ENCODE measurements around the gene BDNF.
A peak's percentile ranks its signal among the peaks of the same experiment; 100 is the strongest.

The BDNF gene

GRCh38 chr11:27698872-27699241, 1.4 kb downstream of the BDNF start:
- Histone ChIP-seq H2AFZ (ENCODE audit: low read depth, low read length) (peak overlapping the region; percentile 97), H3K27me3 (ENCODE audit: low read depth, low read length) (peaks cover 44% of the 10 kb centered on the region), H3K9ac (ENCODE audit: low read length) (peak overlapping the region; percentile 50), H3K9me3 (ENCODE audit: insufficient read depth, low read length) (no peaks in the 10 kb centered on the region), H3K79me2 (ENCODE audit: low read length) (no peaks in the 10 kb centered on the region), H3K27ac (ENCODE audit: low read length) (no peak overlapping the region), H4K20me1 (ENCODE audit: insufficient read depth, low read length) (no peaks in the 10 kb centered on the region), H3K4me3 (ENCODE audit: low read length) (peak overlapping the region; percentile 78), H3K4me2 (ENCODE audit: low read length) (peak overlapping the region; percentile 95), H3K36me3 (replicated peaks; ENCODE audit: low read depth, low read length) (no peaks in the 10 kb centered on the region), H3K4me1 (ENCODE audit: low read length) (peaks cover 21% of the 10 kb centered on the region)
- TF ChIP-seq EZH2phosphoT487 (IDR thresholded peaks at IDR 0.05; ENCODE audit: low read depth) (no peak), CTCF (IDR thresholded peaks at IDR 0.05; ENCODE audit: low read depth, low read length) (peak; percentile 76)

- H3K4me3 ChIP-seq (ENCODE audit: low read length): peak overlapping the region; percentile 53; the same call in 1 of the 2 replicates
- no peaks in the 10 kb centered on the region for H3K9me3 ChIP-seq (ENCODE audit: insufficient read depth, low read length)
- H3K27ac ChIP-seq (ENCODE audit: low read length): no peak overlapping the region
- H3K4me2 ChIP-seq (ENCODE audit: low read length): peak overlapping the region; percentile 95
- no peak overlapping the region for H3K9ac ChIP-seq (ENCODE audit: low read length)
- no peaks in the 10 kb centered on the region for H3K36me3 ChIP-seq (replicated peaks; ENCODE audit: low read depth, low read length)
- TF ChIP-seq CTCF (IDR thresholded peaks at IDR 0.05; ENCODE audit: low read depth, low read length): no peak
- TF ChIP-seq EZH2phosphoT487 (IDR thresholded peaks at IDR 0.05; ENCODE audit: low read depth): no peak
- H2AFZ ChIP-seq (ENCODE audit: low read depth, low read length): no peak overlapping the region
- peaks cover 21% of the 10 kb centered on the region for H3K4me1 ChIP-seq (ENCODE audit: low read length)
- no peaks in the 10 kb centered on the region for H4K20me1 ChIP-seq (ENCODE audit: insufficient read depth, low read length)
- peaks cover 38% of the 10 kb centered on the region for H3K27me3 ChIP-seq (ENCODE audit: low read depth, low read length)
- H3K79me2 ChIP-seq (ENCODE audit: low read length): no peaks in the 10 kb centered on the region
Observed at GRCh38 chr11:27697679-27698275, 2.5 kb downstream of the BDNF start.

- H3K4me2 ChIP-seq (ENCODE audit: low read length): peak overlapping the region; percentile 72
- no peaks in the 10 kb centered on the region for H3K36me3 ChIP-seq (replicated peaks; ENCODE audit: low read depth, low read length)
- H3K79me2 ChIP-seq (ENCODE audit: low read length): no peaks in the 10 kb centered on the region
- no peaks in the 10 kb centered on the region for H3K9me3 ChIP-seq (ENCODE audit: insufficient read depth, low read length)
- H3K4me3 ChIP-seq (ENCODE audit: low read length): peak overlapping the region; percentile 53
- peaks cover 21% of the 10 kb centered on the region for H3K4me1 ChIP-seq (ENCODE audit: low read length)
- TF ChIP-seq EZH2phosphoT487 (IDR thresholded peaks at IDR 0.05; ENCODE audit: low read depth): no peak
- TF ChIP-seq CTCF (IDR thresholded peaks at IDR 0.05; ENCODE audit: low read depth, low read length): no peak
- H3K27me3 ChIP-seq (ENCODE audit: low read depth, low read length): peaks cover 37% of the 10 kb centered on the region
- H3K27ac ChIP-seq (ENCODE audit: low read length): no peak overlapping the region
- H3K9ac ChIP-seq (ENCODE audit: low read length): no peak overlapping the region
- H2AFZ ChIP-seq (ENCODE audit: low read depth, low read length): peak overlapping the region; percentile 50
- H4K20me1 ChIP-seq (ENCODE audit: insufficient read depth, low read length): no peaks in the 10 kb centered on the region
Observed at GRCh38 chr11:27696961-27697360, 3.3 kb downstream of the BDNF start.

- Histone ChIP-seq H3K4me2 (ENCODE audit: low read length) (peak overlapping the region; percentile 72), H3K27ac (ENCODE audit: low read length) (no peak overlapping the region), H3K79me2 (ENCODE audit: low read length) (no peaks in the 10 kb centered on the region), H3K36me3 (replicated peaks; ENCODE audit: low read depth, low read length) (no peaks in the 10 kb centered on the region), H3K9ac (ENCODE audit: low read length) (no peak overlapping the region), H3K9me3 (ENCODE audit: insufficient read depth, low read length) (no peaks in the 10 kb centered on the region), H3K4me3 (ENCODE audit: low read length) (no peak overlapping the region), H3K4me1 (ENCODE audit: low read length) (peaks cover 21% of the 10 kb centered on the region), H3K27me3 (ENCODE audit: low read depth, low read length) (peaks cover 38% of the 10 kb centered on the region), H2AFZ (ENCODE audit: low read depth, low read length) (no peak overlapping the region), H4K20me1 (ENCODE audit: insufficient read depth, low read length) (no peaks in the 10 kb centered on the region)
- no peak for TF ChIP-seq EZH2phosphoT487 (IDR thresholded peaks at IDR 0.05; ENCODE audit: low read depth)
- TF ChIP-seq CTCF (IDR thresholded peaks at IDR 0.05; ENCODE audit: low read depth, low read length): no peak
Observed at GRCh38 chr11:27696115-27696514, 4.1 kb downstream of the BDNF start.
